Cardiac muscle cell (in vitro differentiated cells and primary cell): ENCODE results near the gene GAMT. TPM values are rescaled to one million over a fixed set of nuclear protein-coding genes. Genes with fewer than 3 reads are reported as not detected.
A peak's percentile ranks its signal among the peaks of the same experiment; 100 is the strongest.

Source experiments
- DNase-seq, 2 donors: peaks; one replicate each; pipeline versions ENCODE4 v3.0.0 to v3.0.0-alpha.2; 2010 to 2017; ENCODE audit warnings: low read depth in 1 of 2, low spot score in 1 of 2
- H3K27ac ChIP-seq: fragments of 200-600 bp; sonication (generic); 2 replicates; pipeline ENCODE4 v1.5.1; 2016
- H3K27me3 ChIP-seq: fragments of 200-600 bp; sonication (generic); 2 replicates; pipeline ENCODE4 v1.6.0; 2016; ENCODE audit warnings: control low read depth
- H3K36me3 ChIP-seq: fragments of 200-600 bp; sonication (generic); 2 replicates; pipeline ENCODE4 v1.5.1; 2016; ENCODE audit warnings: control low read depth
- H3K4me1 ChIP-seq: fragments of 200-600 bp; sonication (generic); 2 replicates; pipeline ENCODE4 v1.8.1; 2017; ENCODE audit warnings: low read depth, mild to moderate bottlenecking, mixed run types
- H3K4me3 ChIP-seq: fragments of 200-600 bp; sonication (generic); 2 replicates; pipeline ENCODE4 v1.5.1; 2016; ENCODE audit warnings: mild to moderate bottlenecking
- H3K9me3 ChIP-seq: fragments of 200-600 bp; sonication (generic); 2 replicates; pipeline ENCODE4 v1.5.1; 2017; ENCODE audit warnings: low read depth, mild to moderate bottlenecking, control low read depth
- polyA plus RNA-seq: library from polyadenylated mRNA; unstranded; fragments of >200 nt; fragmentation: Nextera tagmentation; extraction: Ambion mirVana; gene quantifications from 2 replicates; pipeline ENCODE4 v1.2.1, GENCODE V29; 2016
- total RNA-seq: library from RNA; depleted of rRNA; stranded (reverse); fragments of >200 nt; gene quantifications from 2 replicates; pipeline ENCODE4 v1.2.3, GENCODE V29; 2016
- TF ChIP-seq, protein P1 (sequence below): IDR thresholded peaks from 2 replicates; pipeline ENCODE4 v1.5.1; 2012; ENCODE audit warnings: low read depth, mild to moderate bottlenecking, low read length

GAMT gene
- total and polyA plus RNA-seq, 2 experiments from 2014 or later = 180 to 231 TPM

DNA sequence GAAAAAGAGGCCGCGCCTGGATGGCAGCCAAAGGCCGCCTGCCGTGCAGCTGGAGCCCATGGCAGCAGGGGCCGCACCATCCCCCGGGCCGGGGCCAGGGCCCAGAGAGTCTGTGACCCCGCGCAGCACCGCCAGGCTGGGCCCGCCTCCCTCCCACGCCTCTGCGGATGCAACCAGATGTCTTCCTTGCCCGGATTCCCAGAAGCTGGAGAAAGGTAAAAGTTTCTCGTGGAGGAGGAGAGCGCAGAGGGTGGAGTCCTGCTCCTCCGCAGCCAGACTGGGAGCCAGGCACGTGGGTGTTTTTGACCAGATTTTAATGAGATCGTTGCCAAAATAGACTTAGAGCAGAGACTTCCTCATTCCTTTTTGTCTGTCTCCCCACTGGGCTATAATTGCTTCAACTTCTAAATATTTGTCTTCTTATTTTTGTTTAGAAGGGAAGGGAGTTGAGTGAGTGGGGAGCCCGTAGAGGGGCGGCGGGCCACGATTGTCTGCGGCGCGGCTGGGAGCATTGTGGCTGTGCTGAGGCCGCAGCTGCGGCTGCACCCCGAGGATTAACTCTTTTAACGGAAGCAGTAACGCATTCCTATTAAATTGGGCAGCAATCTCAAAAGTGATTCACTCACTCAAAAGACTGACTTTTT lies 40.4 kb downstream of the GAMT start:
- Histone ChIP-seq H3K4me1 (peaks cover 1% of the 10 kb centered on the region), H3K27ac (no peak overlapping the region), H3K27me3 (no peaks in the 10 kb centered on the region), H3K4me3 (no peak overlapping the region), H3K9me3 (no peaks in the 10 kb centered on the region), H3K36me3 (peaks cover 27% of the 10 kb centered on the region)
- DNase-seq = peak in 1 of 2 donors; percentile 93
- TF ChIP-seq, protein P1, sequence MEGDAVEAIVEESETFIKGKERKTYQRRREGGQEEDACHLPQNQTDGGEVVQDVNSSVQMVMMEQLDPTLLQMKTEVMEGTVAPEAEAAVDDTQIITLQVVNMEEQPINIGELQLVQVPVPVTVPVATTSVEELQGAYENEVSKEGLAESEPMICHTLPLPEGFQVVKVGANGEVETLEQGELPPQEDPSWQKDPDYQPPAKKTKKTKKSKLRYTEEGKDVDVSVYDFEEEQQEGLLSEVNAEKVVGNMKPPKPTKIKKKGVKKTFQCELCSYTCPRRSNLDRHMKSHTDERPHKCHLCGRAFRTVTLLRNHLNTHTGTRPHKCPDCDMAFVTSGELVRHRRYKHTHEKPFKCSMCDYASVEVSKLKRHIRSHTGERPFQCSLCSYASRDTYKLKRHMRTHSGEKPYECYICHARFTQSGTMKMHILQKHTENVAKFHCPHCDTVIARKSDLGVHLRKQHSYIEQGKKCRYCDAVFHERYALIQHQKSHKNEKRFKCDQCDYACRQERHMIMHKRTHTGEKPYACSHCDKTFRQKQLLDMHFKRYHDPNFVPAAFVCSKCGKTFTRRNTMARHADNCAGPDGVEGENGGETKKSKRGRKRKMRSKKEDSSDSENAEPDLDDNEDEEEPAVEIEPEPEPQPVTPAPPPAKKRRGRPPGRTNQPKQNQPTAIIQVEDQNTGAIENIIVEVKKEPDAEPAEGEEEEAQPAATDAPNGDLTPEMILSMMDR = no peak

DNA sequence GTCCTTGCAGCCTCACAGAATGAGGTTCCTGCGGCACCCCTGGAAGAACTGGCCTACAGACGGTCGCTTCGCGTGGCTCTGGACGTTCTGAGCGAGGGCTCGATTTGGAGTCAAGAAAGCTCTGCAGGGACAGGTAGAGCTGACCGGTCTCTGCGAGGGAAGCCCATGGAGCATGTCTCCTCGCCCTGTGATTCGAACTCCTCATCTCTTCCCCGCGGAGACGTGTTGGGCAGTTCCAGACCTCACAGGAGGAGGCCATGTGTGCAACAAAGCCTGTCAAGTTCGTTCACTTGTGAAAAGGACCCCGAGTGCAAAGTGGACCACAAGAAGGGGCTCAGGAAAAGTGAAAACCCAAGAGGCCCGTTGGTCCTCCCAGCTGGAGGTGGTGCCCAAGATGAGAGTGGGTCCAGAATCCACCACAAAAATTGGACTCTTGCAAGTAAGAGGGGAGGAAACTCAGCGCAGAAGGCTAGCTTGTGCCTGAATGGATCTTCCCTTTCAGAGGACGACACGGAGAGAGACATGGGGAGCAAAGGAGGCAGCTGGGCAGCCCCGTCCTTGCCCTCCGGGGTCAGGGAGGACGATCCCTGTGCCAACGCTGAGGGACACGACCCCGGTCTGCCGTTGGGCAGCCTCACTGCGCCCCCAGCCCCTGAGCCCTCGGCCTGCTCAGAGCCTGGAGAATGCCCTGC lies 41.1 kb downstream of the GAMT start:
- Histone ChIP-seq H3K4me1 (peaks cover 3% of the 10 kb centered on the region), H3K27ac (no peak overlapping the region), H3K4me3 (no peak overlapping the region), H3K9me3 (no peaks in the 10 kb centered on the region), H3K36me3 (peaks cover 27% of the 10 kb centered on the region), H3K27me3 (no peaks in the 10 kb centered on the region)
- TF ChIP-seq, protein P1 = no peak
- no peak for DNase-seq

DNA sequence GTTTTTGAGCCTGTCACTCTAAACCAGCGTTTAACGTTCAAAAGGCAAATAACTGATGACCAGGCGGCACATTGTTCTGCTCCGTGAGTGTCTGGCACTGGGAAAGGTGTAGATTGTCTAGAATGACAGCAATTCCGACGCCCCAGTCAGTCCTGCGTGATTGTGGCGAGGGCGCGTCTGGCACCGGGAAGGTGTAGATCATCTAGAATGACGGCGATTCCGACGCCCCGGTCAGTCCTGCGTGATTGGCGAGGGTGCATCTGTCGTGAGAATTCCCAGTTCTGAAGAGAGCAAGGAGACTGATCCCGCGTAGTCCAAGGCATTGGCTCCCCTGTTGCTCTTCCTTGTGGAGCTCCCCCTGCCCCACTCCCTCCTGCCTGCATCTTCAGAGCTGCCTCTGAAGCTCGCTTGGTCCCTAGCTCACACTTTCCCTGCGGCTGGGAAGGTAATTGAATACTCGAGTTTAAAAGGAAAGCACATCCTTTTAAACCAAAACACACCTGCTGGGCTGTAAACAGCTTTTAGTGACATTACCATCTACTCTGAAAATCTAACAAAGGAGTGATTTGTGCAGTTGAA lies 43.7 kb downstream of the GAMT start:
- no peak for DNase-seq

DNA sequence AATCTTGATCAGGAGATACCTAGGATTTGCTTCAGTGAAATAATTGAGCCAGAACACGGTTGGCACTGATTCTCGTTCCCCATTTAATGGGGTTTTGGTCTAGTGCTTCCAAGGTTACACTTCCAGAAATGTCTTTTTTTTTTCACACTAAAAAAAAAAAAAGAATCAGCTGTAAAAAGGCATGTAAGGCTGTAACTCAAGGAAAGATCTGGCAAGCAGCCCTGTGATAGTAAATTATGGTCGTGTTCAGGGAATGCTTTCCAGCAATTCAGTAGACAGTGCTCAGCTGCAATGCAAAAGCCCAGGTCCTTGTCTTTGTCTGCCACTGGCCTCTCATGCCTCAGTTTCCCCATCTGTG lies 44.9 kb downstream of the GAMT start:
- H3K27me3 ChIP-seq = no peaks in the 10 kb centered on the region
- peak in 1 of 2 donors; percentile 37 for DNase-seq
- H3K27ac ChIP-seq = no peak overlapping the region

More for the DNA sequence above, 43.7 kb downstream of the GAMT start:
- Histone ChIP-seq H3K4me1 (peaks cover 8% of the 10 kb centered on the region), H3K9me3 (no peaks in the 10 kb centered on the region), H3K27me3 (no peaks in the 10 kb centered on the region), H3K27ac (no peak overlapping the region), H3K4me3 (no peak overlapping the region), H3K36me3 (peaks cover 14% of the 10 kb centered on the region)
- TF ChIP-seq, protein P1 = no peak

More for the DNA sequence above, 44.9 kb downstream of the GAMT start:
- Histone ChIP-seq H3K9me3 (no peaks in the 10 kb centered on the region), H3K36me3 (peaks cover 8% of the 10 kb centered on the region), H3K4me1 (peaks cover 10% of the 10 kb centered on the region), H3K4me3 (no peak overlapping the region)
- TF ChIP-seq, protein P1 = no peak
